ENCODE measurements around the gene FANCD2OS. TPM values are rescaled to one million over a fixed set of nuclear protein-coding genes. Genes with fewer than 3 reads are reported as not detected.

Gene FANCD2OS
- total and polyA plus RNA-seq, 2 donors (not counting 3 experiments of a cell fraction or from before 2014, with no cell fraction given): not detected

DNA sequence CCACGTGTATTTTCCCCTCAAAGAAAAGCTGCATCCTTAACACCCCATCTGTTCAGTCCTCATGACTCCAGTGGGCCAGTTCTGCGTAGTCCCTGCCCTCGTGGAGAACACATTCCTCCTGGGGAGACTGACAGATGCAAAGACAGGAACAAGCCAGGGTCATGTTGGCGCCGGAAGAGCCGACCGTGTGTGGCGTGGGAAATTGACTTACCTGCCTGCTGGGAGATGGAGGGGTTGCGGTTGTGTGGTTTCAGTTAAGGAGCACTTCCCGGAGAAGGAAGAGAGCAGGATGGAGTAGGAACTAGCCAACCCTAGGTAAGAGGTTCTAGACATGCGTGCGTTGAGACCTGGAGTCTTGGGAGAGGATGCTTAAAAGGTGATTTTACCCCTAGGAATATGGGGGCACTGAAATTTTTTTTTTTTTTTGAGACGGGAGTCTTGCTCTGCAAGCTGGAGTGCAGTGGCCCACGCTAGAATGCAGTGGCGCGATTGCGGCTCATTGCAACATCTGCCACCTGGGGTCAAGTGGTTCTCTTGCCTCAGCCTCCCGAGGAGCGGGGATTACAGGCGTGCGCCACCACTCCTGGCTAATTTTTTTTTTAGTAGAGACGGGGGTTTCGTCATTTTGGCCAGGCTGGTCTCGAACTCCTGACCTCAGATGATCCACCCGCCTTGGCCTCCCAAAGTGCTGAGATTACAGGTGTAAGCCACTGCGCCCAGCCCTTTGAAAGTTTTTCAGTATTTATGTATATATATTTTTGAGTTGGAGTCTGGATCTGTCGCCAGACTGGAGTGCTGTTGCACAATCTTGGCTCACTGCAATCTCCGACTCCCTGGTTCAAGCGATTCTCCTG is 34.9 kb upstream of the FANCD2OS start:
- H3K36me3 ChIP-seq (ENCODE audit: control insufficient read depth in 2 of 2, extremely low read depth in 1 of 2, insufficient read depth in 2 of 2, low read length in 2 of 2): no peaks in the 10 kb centered on the region
- no TSS peak for BruUV-seq (replicated peaks)
- peak overlapping the region; percentile 65 for H3K4me2 ChIP-seq (ENCODE audit: insufficient read depth, low read length)
- dilution Hi-C loops (cut with MboI; ENCODE audit: extremely low pct_ligation_motif_present, low sequenced_read_pairs): no loop called here
- no peak for FAIRE-seq
- H3K27ac ChIP-seq (ENCODE audit: insufficient read depth, low read depth, low read length): no peak overlapping the region
- ChIA-PET POLR2A (no interaction called here), CTCF (interaction anchor here (1.0 to 2.0 kb wide), 2 partner anchors 11 to 49 kb away, joined by 5 to 11 read pairs; no protein-coding TSS in a partner anchor)
- intact Hi-C loops (cut with micrococcal nuclease): loop anchor here (1.0 to 10.0 kb wide), 3 partner anchors 50 to 328 kb away; partner anchors contain the start of gene TTLL3
- H3K79me2 ChIP-seq (ENCODE audit: control insufficient read depth, insufficient read depth, low read length): peaks cover 47% of the 10 kb centered on the region
- H4K20me1 ChIP-seq (replicated peaks; ENCODE audit: control insufficient read depth, extremely low read depth, insufficient read depth, low read length): peaks cover 2% of the 10 kb centered on the region
- H3K9ac ChIP-seq (replicated peaks; ENCODE audit: extremely low read depth, insufficient read depth, low read length): peak overlapping the region; percentile 90
- DNase-seq (ENCODE audit: low read depth, low spot score): no peak
- H2AFZ ChIP-seq (ENCODE audit: low read depth, low read length): no peak overlapping the region
- H3K4me1 ChIP-seq (ENCODE audit: control insufficient read depth, extremely low read depth, insufficient read depth, low read length): peaks cover 11% of the 10 kb centered on the region
- peak overlapping the region; percentile 52 to 74 (median 60) for H3K4me3 ChIP-seq (replicated peaks in 1 of 3; ENCODE audit: insufficient read depth in 1 of 3, low read depth in 1 of 3, low read length in 3 of 3)
- H3K27me3 ChIP-seq (ENCODE audit: control insufficient read depth in 2 of 2, insufficient read depth in 2 of 2, low read length in 2 of 2): no peaks in the 10 kb centered on the region
- H3K9me3 ChIP-seq (replicated peaks; ENCODE audit: control insufficient read depth, insufficient read depth, low read length): no peaks in the 10 kb centered on the region
- H3K9me1 ChIP-seq (replicated peaks; ENCODE audit: control insufficient read depth, extremely low read depth, insufficient read depth, low read length): no peaks in the 10 kb centered on the region
- TF ChIP-seq FOS (IDR thresholded peaks at IDR 0.05; ENCODE audit: borderline replicate concordance, insufficient read depth, low read length) (no peak), EZH2 (IDR thresholded peaks at IDR 0.05; ENCODE audit: borderline replicate concordance, low read depth, low read length, severe bottlenecking) (no peak), GATA2 (IDR thresholded peaks at IDR 0.05; ENCODE audit: insufficient read depth, insufficient read length, low read depth, low read length) (no peak), POLR2A (IDR thresholded peaks at IDR 0.05; ENCODE audit: low read depth, low read length) (no peak), POLR2AphosphoS5 (IDR thresholded peaks at IDR 0.05; ENCODE audit: insufficient read depth, low read depth, low read length) (no peak), CTCF (IDR thresholded peaks at IDR 0.05; ENCODE audit: extremely low read depth in 1 of 2, insufficient read depth in 1 of 2, low read depth in 1 of 2, low read length in 2 of 2) (no peak), MYC (IDR thresholded peaks at IDR 0.05; ENCODE audit: low read depth, low read length) (no peak), JUN (IDR thresholded peaks at IDR 0.05; ENCODE audit: borderline replicate concordance, insufficient read depth, insufficient read length, low read depth) (no peak)
- TF ChIP-seq, protein P1, sequence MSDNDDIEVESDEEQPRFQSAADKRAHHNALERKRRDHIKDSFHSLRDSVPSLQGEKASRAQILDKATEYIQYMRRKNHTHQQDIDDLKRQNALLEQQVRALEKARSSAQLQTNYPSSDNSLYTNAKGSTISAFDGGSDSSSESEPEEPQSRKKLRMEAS (IDR thresholded peaks at IDR 0.05; ENCODE audit: insufficient read depth, insufficient read length): no peak
